ENCODE measurements around the gene CGB7.
"Not testable (repeated sequence)": the region's sequence is repeated elsewhere in the genome, so short reads cannot be mapped to it uniquely, and the experiment has no call there.

The CGB7 gene

GRCh38 chr19:49039736-49040135, 17.8 kb downstream of the CGB7 start:
- not testable (repeated sequence) for DNase-seq

- DNase-seq, result not testable (repeated sequence)
Measured at GRCh38 chr19:49038557-49039276, 18.8 kb downstream of the CGB7 start.

GRCh38 chr19:49038111-49038510, 19.4 kb downstream of the CGB7 start:
- DNase-seq, result not testable (repeated sequence)

- DNase-seq, result not testable (repeated sequence)
Measured at GRCh38 chr19:49036815-49037214, 20.7 kb downstream of the CGB7 start, which contains the start of gene CGB1. Gene CGB1, minus strand, starts transcription at chr19:49036895. Its CDS starts 184 bp downstream, at chr19:49036711.

- DNase-seq, result not testable (repeated sequence)
Measured at GRCh38 chr19:49031642-49032301, 25.8 kb downstream of the CGB7 start, which contains the start of gene CGB2. Gene CGB2, plus strand, starts transcription at chr19:49031890. Its CDS starts 206 bp downstream, at chr19:49032096.

- not testable (repeated sequence) for DNase-seq
Measured at GRCh38 chr19:49030323-49030722, 27.2 kb downstream of the CGB7 start.

GRCh38 chr19:49029749-49030148, 27.8 kb downstream of the CGB7 start:
- DNase-seq, result not testable (repeated sequence)

- not testable (repeated sequence) for DNase-seq
Measured at GRCh38 chr19:49028686-49029085, 28.9 kb downstream of the CGB7 start.

- DNase-seq, result not testable (repeated sequence)
Measured at GRCh38 chr19:49025599-49025998, 31.9 kb downstream of the CGB7 start.

- DNase-seq, result not testable (repeated sequence)
Measured at GRCh38 chr19:49025088-49025487, 32.5 kb downstream of the CGB7 start.

- not testable (repeated sequence) for DNase-seq
Measured at GRCh38 chr19:49024233-49024632, 33.3 kb downstream of the CGB7 start, which contains the start of gene CGB3. Gene CGB3, minus strand, starts transcription at chr19:49024333. Its CDS starts 362 bp downstream, at chr19:49023971.

- no peak for DNase-seq
Measured at GRCh38 chr19:49022116-49022515, 35.4 kb downstream of the CGB7 start.

GRCh38 chr19:49020931-49021895, 36.3 kb downstream of the CGB7 start:
- no peak for DNase-seq

- DNase-seq, result no peak
Measured at GRCh38 chr19:49020342-49020741, 37.2 kb downstream of the CGB7 start.

- no peak for DNase-seq
Measured at GRCh38 chr19:49019242-49019932, 38.2 kb downstream of the CGB7 start.

GRCh38 chr19:49018388-49019241, 38.9 kb downstream of the CGB7 start:
- DNase-seq, result not testable (repeated sequence)

GRCh38 chr19:49017666-49018351, 39.7 kb downstream of the CGB7 start:
- peak; percentile 60 for DNase-seq

- DNase-seq, result no peak
Measured at GRCh38 chr19:49017041-49017665, 40.4 kb downstream of the CGB7 start, which contains the start of gene LHB. Gene LHB, minus strand, starts transcription at chr19:49017091. Its CDS starts 10 bp downstream, at chr19:49017081.

GRCh38 chr19:49016067-49016839, 41.3 kb downstream of the CGB7 start:
- no peak for DNase-seq
